Tibial artery (tissue), 4 donors: ENCODE data around the gene DHX58.

ENCODE experiments used
- DNase-seq, 2 donors: peaks; one replicate each; pipeline ENCODE4 v3.0.0-alpha.2; 2019
- H3K27ac ChIP-seq, 2 donors: fragments of 200-600 bp; sonication (generic) in 1 of 2; 1 replicate in 1 of 2; 2 replicates in 1 of 2; pipeline ENCODE4 v1.5.1; 2018 to 2019; ENCODE audit warnings: mild to moderate bottlenecking in 1 of 2
- H3K27me3 ChIP-seq, 2 donors: fragments of 200-600 bp; sonication (generic) in 1 of 2; one replicate each; pipeline versions ENCODE4 v1.5.1 to v1.6.0; 2016 to 2019
- H3K36me3 ChIP-seq, 3 donors: fragments of 200-600 bp; sonication (generic) in 2 of 3; one replicate each; pipeline ENCODE4 v1.5.1; 2016 to 2019; ENCODE audit warnings: mild to moderate bottlenecking in 2 of 3
- H3K4me1 ChIP-seq, 4 donors: fragments of 200-600 bp; sonication (generic) in 2 of 4; 1 replicate in 3 of 4; 2 replicates in 1 of 4; pipeline ENCODE4 v1.5.1; 2016 to 2019
- H3K4me3 ChIP-seq, 2 donors: fragments of 200-600 bp; sonication (generic) in 1 of 2; 1 replicate in 1 of 2; 2 replicates in 1 of 2; pipeline ENCODE4 v1.5.1; 2018 to 2019; ENCODE audit warnings: mild to moderate bottlenecking in 2 of 2
- H3K9me3 ChIP-seq, 3 donors: fragments of 200-600 bp; sonication (generic) in 1 of 3; one replicate each; pipeline ENCODE4 v1.5.1; 2016 to 2019
- CTCF ChIP-seq, 2 experiments: fragments of 200-600 bp in 1 of 2; fragments of 450-650 bp in 1 of 2; IDR thresholded peaks; one replicate each; pipeline ENCODE4 v1.5.1; 2017 to 2019; ENCODE audit warnings: antibody characterized with exemption in 2 of 2, mild to moderate bottlenecking in 1 of 2, moderate library complexity in 1 of 2
- intact Hi-C: fragments of 100-400 bp; cut with DNase I; formaldehyde crosslinking; loops from one replicate; pipeline ENCODE4 v1.15.0; 2023; ENCODE audit warnings: low total_unique reads

DHX58 gene

DNA sequence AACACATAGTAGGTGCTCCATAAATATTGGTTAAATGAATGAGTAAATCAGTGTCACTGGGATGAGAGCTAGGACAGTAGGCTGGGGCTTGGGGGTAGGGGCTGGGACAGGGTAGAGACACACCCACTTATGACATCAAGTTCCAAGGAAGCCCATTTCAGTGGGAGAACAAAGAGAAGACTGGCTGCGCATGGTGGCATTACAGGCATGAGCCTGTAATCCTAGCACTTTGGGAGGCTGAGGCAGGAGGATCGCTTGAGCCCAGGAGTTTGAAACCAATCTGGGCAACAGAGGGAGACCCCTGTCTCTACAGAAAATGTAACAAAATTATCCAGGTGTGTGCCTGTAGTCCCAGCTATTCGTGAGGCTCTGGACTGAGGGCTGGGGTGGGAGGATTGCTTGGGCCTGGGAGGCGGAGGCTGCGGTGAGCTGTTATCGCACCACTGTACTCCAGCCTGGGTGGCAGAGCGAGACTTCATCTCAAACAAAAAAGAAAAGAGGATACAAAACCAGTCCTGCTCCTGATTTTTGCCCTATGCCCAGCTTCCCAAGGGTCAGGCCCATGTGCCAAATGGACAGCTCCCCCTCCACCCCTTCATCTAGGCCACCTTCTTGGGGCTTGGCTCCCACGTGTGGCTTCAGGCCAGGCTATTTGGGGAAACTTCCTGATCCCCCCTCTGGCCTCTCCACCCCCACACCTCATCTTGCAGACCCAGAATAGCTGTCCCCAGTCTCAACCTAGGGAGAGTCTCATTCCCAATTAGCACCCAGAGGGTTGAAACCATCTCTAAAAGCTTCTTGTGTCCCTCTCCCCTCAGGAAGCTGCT is 21.3 kb downstream of the DHX58 start:
- Histone ChIP-seq H3K4me1 (no peaks in the 10 kb centered on the region), H3K9me3 (no peaks in the 10 kb centered on the region), H3K36me3 (no peaks in the 10 kb centered on the region), H3K27me3 (peaks cover 0 to 56% of the 10 kb centered on the region in 2 donors), H3K27ac (no peak overlapping the region), H3K4me3 (no peak overlapping the region)
- no peak for DNase-seq
- intact Hi-C loops, result no loop called here
- no peak for TF ChIP-seq CTCF (IDR thresholded peaks at IDR 0.05)

GRCh38 chr17:42088736-42089135 is 23.8 kb downstream of the DHX58 start:
- Histone ChIP-seq H3K9me3 (no peaks in the 10 kb centered on the region), H3K4me3 (no peak overlapping the region), H3K4me1 (no peaks in the 10 kb centered on the region), H3K36me3 (no peaks in the 10 kb centered on the region), H3K27me3 (peaks cover 0 to 45% of the 10 kb centered on the region in 2 donors), H3K27ac (no peak overlapping the region)
- intact Hi-C loops, result no loop called here
- no peak for TF ChIP-seq CTCF (IDR thresholded peaks at IDR 0.05)
- DNase-seq, result no peak

DNA sequence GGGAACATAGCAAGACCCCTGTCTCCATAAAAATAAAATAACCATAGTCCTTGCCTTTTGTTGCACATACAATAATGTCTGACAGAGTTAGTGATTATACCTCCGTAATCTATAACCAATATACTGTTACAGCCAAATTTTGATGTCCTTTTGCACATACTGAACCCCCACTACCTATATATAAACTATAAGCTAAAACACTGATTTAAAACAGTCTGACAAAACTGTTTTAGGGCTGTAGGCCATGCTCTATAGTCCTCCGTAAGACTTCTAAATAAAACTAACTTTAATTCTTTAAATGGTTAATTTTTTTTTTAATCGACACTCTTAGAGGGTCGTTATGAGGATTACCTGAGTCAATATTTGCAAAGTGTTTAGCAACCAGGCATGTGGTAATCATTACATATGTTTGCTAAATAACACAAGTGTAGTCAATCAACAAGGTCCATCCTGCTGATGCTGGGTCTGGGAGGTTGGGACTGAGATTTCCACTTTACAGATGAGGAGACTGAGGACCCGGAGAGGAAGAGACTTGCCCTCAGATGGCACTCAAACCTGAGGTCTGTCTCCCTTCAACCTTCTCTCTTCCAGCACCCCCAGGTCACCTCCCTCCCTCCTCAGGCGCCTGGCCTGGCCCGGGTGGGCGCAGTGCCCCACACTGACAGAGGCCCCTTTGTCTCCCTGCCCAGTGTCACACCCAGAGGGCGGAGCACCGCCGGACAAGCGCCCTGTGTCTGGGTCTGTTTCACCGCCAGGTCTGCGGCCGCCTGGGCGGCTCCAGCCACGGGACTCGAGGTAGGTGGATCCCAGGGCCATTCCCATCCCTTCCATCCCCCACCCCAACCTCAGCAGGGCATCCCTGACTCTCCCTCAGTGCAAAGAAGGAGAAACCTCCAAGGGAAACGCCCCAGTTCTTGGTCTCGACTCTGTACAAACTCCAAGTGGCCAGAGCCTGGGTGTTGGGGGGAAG is 24.5 kb downstream of the DHX58 start:
- Histone ChIP-seq H3K4me1 (no peaks in the 10 kb centered on the region), H3K27me3 (peaks cover 0 to 45% of the 10 kb centered on the region in 2 donors), H3K4me3 (no peak overlapping the region), H3K36me3 (no peaks in the 10 kb centered on the region), H3K9me3 (no peaks in the 10 kb centered on the region), H3K27ac (no peak overlapping the region)
- intact Hi-C loops, result no loop called here
- no peak for TF ChIP-seq CTCF (IDR thresholded peaks at IDR 0.05)
- DNase-seq, result no peak

- Histone ChIP-seq H3K27me3 (peaks cover 0 to 47% of the 10 kb centered on the region in 2 donors), H3K9me3 (no peaks in the 10 kb centered on the region), H3K27ac (no peak overlapping the region), H3K4me3 (no peak overlapping the region), H3K36me3 (no peaks in the 10 kb centered on the region), H3K4me1 (no peaks in the 10 kb centered on the region)
- no peak for DNase-seq
- intact Hi-C loops, result no loop called here
- no peak for TF ChIP-seq CTCF (IDR thresholded peaks at IDR 0.05)
These were observed 25.3 kb downstream of the DHX58 start for GRCh38 chr17:42087042-42087701.

DNA sequence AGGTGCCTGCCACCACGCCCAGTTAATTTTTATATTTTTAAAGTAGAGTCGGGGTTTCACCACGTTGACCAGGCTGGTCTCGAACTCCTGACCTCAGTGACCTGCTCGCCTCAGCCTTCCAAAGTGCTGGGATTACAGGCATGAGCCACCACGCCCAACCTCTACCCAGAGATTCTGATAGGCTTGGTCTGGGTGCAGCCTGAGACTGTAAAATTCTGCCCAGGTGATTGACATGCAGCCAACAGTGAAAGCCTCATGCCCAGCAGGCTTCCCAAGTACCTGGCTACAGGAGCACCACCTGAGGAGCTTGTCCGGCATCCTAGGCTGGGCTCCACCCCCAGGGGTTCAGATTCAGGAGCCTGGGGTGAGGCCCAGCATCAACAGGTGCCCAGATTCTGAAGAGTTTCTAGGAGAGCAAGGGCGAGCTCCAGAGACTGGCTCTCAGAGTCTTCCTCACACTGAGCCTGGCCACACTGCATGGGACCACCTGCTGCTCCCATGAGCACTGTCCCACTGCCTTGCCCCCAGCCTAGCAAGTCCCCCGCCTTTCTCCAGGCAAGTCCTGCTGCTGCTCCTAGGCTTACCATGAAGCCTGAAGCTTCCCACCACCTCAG is 30.9 kb downstream of the DHX58 start:
- Histone ChIP-seq H3K27ac (no peak overlapping the region), H3K36me3 (no peaks in the 10 kb centered on the region), H3K4me3 (no peak overlapping the region), H3K27me3 (peaks cover 0 to 33% of the 10 kb centered on the region in 2 donors), H3K4me1 (no peaks in the 10 kb centered on the region), H3K9me3 (no peaks in the 10 kb centered on the region)
- intact Hi-C loops, result no loop called here
- TF ChIP-seq CTCF (IDR thresholded peaks at IDR 0.05), result no peak
- no peak for DNase-seq
